Stimulated activated CD4-positive, alpha-beta T cell treated with anti-CD3 and anti-CD28 coated beads, Interleukin-1b, Interleukin-23, amount 100 ng/mL, for 1 hour (primary cell): ENCODE measurements around the gene ULK2.
"Not testable (repeated sequence)": the region's sequence is repeated elsewhere in the genome, so short reads cannot be mapped to it uniquely, and the experiment has no call there.

Experiments used
- DNase-seq, 2 donors: peaks; one replicate each; pipeline ENCODE4 v3.0.0-alpha.2; 2020; ENCODE audit warnings: low read depth in 2 of 2

The ULK2 gene

GRCh38 chr17:19865021-19865420, 2.7 kb downstream of the ULK2 start:
- DNase-seq = no peak

DNA sequence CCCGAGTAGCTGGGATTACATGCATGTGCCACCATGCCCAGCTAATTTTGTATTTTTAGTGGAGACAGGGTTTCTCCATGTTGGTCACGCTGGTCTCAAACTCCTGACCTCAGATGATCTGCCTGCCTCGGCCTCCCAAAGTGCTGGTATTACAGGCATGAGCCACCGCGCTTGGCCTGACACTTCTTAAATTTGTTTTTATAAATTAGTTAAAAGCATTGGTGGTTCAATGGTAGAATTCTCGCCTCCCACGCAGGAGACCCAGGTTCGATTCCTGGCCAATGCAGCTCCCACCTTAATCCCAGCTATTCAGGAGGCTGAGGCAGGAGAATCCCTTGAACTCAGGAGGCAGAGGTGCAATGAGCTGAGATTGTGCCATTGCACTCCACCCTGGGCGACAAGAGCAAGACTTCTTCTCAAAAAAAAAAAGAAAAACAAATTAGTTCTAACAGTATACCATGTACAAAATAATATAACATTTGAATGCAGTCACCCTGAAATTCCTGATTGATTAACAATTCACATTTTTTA, 7.0 kb downstream of the ULK2 start:
- DNase-seq = not testable (repeated sequence)

DNA sequence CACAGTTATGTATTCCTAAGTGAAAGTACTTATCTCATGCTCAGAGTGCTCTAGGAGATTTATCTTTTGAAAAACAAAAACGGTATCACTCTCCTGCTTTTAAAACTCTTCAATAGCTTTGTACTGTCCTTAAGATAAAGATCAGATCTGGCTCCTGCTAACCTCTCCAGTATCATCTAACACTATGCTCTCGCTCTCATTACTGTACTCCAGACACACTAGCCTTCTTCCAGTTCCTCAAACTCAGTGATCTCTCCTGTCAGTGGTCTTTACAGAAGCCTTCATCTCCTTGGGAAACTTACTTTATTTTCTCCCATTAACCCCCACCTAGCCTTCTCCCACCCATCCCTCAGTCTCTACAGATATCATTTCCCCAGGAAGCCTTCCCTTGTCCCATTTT, 10.1 kb downstream of the ULK2 start:
- no peak for DNase-seq

- DNase-seq = no peak
Measured at GRCh38 chr17:19833914-19834313, 33.8 kb downstream of the ULK2 start.

DNA sequence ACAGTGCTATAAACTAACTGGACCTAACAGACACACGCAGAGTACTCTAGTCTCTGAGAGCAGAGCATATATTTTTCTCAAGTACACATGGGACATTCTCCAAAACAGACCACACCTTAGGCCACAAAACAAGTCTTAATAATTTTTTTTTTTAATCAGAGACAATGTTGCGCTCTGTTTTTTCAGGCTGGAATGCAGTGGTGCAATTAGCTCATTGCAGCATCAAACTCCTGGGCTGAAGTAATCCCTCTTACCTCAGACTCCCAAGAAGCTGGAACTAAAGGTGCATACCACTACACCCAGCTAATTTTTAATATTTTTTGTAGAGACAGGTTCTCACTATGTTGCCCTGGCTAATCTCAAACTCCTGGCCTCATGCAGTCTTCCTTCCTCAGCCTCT, 37.7 kb downstream of the ULK2 start:
- no peak for DNase-seq

DNA sequence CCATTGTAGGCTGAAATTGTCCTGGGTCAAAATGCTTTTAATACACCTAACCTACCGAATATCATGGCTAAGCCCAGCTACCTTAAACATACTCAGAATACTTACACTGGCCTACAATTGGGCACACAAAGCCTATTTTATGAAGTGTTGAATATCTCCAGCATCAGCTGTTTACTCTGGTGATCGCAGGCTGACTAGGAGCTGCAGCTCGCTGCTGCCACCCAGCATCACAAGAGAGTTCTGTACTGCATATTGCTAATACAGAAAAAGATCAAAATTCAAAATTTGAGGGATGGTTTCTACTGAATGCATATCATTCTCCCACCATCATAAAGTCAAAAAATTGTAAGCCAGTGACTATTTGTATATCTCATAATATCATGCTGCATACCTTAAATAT, 55.3 kb downstream of the ULK2 start:
- DNase-seq = no peak

GRCh38 chr17:19805006-19805405, 62.7 kb downstream of the ULK2 start:
- DNase-seq = no peak

DNA sequence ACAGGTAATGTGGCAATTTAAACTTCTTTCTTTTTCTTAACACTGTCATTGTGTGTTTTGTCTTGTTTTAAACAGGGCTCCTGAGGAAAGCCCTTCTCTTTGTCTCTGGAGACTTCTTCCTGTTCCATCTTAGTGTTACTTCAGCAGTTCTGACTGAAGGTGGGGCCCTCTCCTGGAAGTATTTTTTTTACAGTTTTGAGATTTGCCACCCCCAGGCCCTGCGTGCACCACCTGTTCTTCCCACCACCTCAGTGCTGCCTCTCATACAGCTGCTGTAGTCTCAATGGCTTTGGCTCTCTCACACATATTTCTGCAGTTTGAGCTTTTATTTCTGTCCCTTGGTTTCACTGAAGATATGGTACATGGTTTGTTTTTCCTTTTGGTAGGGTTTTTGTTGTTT, 67.2 kb downstream of the ULK2 start:
- DNase-seq = no peak

DNA sequence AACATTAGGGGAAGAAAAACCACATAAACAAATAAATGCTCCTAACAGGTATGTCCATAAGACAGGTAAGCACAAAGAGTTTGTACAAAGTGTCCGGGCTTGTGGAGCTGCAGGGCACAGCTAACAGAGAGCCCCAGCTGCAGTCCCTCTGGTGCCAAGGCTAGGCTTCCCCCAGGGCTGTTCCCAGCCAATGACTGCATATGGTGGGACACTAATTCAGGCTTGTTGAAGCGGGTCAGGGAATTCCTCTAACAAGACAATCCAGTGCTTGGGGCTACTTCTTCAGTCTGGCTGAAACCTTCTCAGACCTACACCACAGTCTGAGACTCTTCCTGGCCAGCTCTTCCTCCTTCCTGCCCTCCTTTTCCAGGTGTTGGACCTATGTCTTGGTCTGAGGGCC, 67.9 kb downstream of the ULK2 start:
- no peak for DNase-seq

DNA sequence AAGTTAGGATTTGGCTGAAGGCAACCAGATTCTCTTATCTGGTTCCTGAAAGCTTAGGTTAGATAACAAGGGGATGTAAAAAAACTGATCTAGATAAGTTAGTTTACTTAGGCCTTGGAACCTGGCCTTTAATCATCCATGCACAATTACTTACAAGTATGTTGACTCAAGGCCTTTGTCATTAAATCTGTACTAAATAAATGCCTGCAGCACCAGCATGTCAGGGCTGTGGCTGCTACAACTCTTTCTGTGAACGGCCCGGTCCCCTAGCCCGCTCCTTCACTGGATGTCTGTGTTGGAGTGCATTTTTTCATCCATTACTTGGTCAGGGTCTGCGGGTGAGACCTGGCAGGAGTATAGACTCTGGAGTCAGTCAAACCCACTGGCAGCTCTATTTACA, 71.3 kb downstream of the ULK2 start:
- DNase-seq = no peak

DNA sequence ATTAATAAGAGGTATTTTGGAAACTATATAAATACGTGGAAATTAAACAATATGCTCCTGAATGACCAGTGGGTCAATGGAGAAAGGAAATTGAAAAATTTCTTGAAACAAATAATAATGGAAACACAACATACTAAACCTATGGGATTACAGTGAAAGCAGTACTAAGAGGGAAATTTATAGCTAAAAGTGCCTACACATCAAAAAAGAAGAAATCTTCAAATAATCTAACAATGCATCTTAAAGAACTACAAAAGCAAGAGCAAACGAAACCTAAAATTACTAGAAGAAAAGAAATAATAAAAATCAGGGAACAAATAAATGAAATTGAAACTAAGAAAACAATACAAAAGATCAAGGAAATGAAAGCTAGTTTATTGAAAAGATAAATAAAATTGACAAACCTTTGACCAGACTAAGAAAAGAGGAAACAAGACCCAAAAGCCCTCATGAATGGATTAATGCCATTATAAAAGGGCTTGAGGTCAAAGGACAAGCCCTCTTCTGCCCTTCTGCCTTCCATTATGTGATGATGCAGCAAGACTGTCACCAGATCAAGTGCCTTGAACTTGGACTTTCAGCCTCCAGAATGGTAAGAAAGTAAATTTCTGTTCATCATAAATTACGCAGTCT, 75.7 kb downstream of the ULK2 start:
- no peak for DNase-seq

- no peak for DNase-seq
Measured at GRCh38 chr17:19787733-19788357, 79.9 kb downstream of the ULK2 start.

- DNase-seq = no peak
Measured at GRCh38 chr17:19785854-19786253, 81.9 kb downstream of the ULK2 start.

DNA sequence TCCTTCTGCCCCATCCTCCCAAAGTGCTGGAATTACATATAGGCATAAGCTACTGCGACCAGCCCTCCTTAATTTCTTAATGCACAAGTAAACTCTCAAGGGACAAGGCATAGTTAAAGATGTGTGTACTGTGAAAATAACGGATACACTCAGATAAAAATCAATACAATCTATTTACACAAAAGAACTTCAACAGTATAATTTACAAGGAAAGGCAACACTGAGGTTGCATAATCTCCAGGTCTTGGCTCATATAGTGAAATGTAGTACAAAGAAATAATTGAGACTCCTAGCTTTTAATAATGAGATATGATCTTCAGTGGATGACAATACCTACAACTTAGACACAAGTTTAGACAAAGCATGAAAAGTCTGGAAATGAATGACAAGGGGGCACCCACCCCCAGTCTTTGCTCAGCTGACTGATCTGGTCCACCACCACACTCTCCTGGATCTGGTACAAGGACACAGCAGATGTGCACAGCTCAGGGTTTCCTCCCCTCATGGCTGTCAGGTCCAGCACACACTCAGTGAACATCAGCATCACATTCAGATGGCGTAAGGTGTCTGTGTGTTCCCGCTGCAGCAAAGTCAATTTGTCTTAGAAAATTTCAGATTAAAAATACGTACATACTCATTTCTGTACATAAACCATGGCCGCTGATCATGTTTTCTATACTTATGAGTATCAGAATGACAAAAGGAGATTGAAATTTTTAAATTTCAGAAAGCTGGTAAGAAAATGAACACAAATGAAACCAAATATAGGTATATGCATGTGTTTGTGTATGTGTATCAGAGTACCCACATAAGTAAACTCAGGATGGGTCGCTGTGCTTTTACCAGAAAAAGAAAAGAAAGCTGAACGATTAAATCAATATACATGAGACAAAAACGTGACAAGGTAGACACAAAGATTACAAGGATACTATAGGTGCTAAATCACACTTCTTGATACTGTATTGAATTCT, 86.0 kb downstream of the ULK2 start:
- no peak for DNase-seq

- no peak for DNase-seq
Measured at GRCh38 chr17:19780846-19781245, 86.9 kb downstream of the ULK2 start.

DNA sequence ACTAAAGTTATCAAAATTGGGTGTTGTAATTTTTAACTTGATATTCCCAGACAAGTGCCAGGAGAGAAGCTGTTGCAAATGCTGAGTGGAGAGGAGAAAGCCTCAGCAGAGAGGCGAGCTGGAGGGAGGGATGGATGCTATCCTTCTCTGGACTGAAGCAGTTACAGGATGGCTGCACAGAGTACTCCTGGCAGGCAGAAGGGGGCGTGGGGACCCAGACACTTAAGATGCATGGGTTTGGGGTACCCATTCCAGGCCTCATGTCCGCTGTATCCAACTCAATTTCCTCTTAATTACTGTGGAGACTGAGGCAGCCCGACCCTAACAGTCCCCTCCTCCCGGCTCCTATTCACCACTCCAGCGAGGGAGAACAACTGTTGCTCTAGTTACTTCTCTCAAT, 94.2 kb downstream of the ULK2 start:
- no peak for DNase-seq

DNA sequence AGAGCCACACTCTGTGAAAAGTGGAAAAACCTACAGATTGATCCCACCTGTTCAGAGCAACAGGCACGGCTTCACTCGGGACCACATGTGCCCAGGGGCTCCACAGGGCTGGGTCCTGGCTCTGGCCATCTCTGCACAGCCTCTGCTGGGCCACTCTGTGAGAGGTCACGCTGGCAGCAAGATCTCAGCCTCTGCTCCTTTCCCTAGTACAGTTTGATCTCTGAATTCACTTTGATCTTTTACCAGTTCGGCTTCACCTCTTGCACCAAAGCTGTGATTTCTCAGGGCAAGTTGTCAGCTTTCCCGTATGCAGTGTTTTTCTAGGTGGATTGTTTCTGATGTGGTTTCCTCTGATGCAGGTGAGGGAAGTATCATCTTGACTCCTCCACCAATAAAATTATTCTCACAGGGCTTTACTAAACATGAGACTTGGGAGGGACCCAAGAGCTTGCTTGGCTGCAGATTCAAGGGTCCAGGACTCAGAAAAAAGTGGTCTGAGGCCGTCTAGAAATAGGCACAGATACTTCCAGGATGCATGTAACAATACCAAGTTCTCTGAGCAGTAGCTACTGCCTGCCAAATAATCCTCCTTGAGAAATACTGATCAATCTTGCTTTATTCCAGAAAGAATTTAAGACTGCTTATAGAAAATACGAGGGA, 95.6 kb downstream of the ULK2 start:
- no peak for DNase-seq

DNA sequence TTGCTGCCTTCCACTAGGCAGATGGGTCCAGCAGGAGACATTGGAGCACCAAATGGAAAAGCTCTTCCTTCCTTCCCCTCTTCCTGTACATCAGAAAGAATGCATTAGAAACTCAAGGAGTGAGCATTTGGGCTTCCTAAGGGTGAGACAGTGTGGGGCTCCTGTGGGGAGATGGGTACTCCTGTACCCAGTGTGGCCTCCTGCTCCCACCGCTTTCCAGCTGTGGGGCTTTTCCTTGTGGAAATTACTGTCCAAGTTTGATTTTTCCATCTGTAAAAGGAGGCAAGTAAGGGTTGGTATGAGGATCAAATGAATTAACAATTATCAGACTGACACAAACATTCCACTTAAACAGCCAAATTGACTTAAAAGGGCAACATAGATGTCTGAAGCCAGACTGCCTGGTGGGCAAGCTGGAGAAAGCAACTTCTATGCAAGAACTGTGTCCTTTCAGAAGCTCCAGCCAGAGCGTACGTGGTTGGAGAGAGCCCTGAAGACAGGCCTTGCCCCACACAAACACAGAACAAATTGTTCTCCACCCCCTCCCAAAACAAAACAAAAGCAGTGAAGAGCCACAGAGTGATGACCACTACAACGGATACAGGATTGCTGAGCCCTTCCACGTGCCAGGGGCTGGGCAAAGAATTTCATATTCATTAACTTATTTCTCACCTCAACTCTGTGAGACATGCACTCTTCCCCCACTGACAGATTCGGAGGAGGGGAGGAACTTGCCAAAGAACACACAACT, 96.6 kb downstream of the ULK2 start:
- DNase-seq = no peak

DNA sequence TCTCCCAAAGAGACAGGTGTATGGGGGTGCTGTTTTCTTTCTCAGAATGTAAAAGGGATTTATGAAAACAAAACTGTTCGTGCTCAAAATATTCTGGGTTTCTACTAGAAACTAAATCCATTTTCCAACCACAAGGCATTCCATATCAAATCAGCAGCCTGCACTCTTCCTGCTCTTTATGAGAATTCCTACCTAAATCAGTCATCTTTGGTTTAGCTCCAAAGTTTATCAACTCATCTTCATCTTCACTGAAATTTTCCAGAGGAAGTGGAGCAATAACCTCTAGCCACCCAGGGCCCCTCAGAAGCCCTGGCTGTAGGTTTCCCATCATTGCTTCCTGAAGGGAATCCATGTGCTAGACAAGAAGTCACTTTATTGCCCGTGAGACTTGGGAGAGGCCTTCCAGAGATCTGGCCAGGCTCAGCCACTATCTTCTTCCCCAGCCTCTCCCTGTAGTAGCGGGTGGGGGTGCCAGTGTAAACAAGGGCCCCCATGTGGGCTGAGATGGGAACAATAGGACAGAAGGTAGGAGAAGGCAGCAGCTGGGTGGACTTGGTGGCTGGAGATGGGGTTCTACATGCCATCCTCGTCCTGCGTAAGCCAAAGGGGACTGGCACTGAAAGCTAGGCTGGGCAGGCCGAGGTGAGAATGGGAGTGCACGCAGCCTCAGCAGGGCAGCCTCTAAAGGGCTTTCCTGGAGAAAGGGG, 97.6 kb downstream of the ULK2 start:
- DNase-seq = no peak

DNA sequence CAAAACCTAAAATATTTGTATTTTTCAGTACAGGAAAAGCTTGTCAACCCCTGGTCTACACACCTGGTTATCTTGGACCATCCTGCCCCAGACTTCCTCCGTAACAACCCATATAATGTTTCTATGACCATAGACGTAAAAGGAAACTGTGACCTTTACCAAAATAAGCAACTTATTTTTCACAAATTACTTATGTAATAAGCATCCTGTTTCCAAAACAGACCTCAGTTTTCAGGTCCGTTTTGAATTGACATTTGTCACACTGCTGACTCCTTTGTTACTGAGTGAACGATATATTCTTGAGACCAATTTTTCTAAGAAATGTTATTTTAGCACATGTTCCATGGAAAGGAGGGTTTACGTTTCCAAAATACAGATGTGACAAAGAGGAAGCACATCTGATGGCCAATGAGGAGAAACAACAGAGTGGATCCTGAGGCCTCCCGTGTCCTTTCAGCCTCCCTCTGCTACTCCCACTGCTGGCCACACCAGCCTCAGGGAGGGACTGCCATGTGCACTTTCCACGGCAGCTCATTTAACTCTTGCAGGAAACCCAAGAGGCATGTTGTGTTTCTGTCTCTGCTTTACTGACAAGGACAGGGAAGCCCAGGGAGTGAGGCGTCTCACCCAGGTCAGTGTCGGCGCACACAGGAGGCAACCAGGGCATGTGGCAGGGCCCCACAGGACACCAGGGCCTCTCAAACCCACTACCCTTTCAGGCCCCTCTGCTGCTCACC, 99.5 kb downstream of the ULK2 start:
- DNase-seq = no peak
